H1 (cell line): Measurements from ENCODE around the gene RPS18. TPM values are rescaled to one million over a fixed set of nuclear protein-coding genes. Genes with fewer than 3 reads are reported as not detected.

ENCODE experiments used
- CTCF ChIA-PET: fragments of 300-600 bp; sonication (Branson Sonifier 250); formaldehyde crosslinking; loops from one replicate; lab custom pipeline; 2021; ENCODE audit not compliant: partially characterized antibody; lab: Charles Lee
- POLR2A ChIA-PET: fragments of 300-600 bp; sonication (Branson Sonifier 250); formaldehyde crosslinking; loops from one replicate; lab custom pipeline; 2021; ENCODE audit warnings: inconsistent platforms; ENCODE audit not compliant: partially characterized antibody; lab: Charles Lee
- DNase-seq, 2 experiments: peaks; one replicate each; pipeline versions ENCODE4 v3.0.0 to v3.0.0-alpha.2; 2010 to 2022; ENCODE audit warnings: low spot score in 2 of 2, low read depth in 1 of 2, mixed read lengths in 1 of 2
- FAIRE-seq: peaks from 2 replicates; lab custom pipeline; 2011; peaks lifted over from hg19 to GRCh38; lab: Jason Lieb, UNC
- H2AFZ ChIP-seq: 2 replicates; pipeline ENCODE4 v1.8.1; 2012; ENCODE audit warnings: low read length, inconsistent platforms
- H2AK5ac ChIP-seq: 2 replicates; pipeline ENCODE4 v1.6.1; 2013; ENCODE audit warnings: low read depth, low read length
- H2BK120ac ChIP-seq: replicated peaks from 2 replicates; pipeline ENCODE3; 2013; ENCODE audit warnings: low read depth, low read length, inconsistent platforms
- H2BK12ac ChIP-seq: 2 replicates; pipeline ENCODE4 v1.6.1; 2013; ENCODE audit warnings: low read depth, low read length
- H2BK15ac ChIP-seq: 2 replicates; pipeline ENCODE4 v1.6.1; 2013; ENCODE audit warnings: low read length
- H2BK20ac ChIP-seq: 2 replicates; pipeline ENCODE4 v1.6.1; 2013; ENCODE audit warnings: low read length
- H2BK5ac ChIP-seq: 2 replicates; pipeline ENCODE4 v1.6.1; 2013; ENCODE audit warnings: low read depth, low read length
- H3K14ac ChIP-seq: 2 replicates; pipeline ENCODE4 v1.6.1; 2013; ENCODE audit warnings: inconsistent platforms; ENCODE audit not compliant: insufficient read length
- H3K18ac ChIP-seq: 2 replicates; pipeline ENCODE4 v1.6.1; 2013; ENCODE audit warnings: low read length; ENCODE audit errors: extremely low read depth
- H3K23ac ChIP-seq: 2 replicates; pipeline ENCODE4 v1.6.1; 2013; ENCODE audit warnings: inconsistent platforms; ENCODE audit not compliant: insufficient read length
- H3K23me2 ChIP-seq: 2 replicates; pipeline ENCODE4 v1.6.1; 2013; ENCODE audit warnings: low read depth, low read length
- H3K27ac ChIP-seq: 2 replicates; pipeline ENCODE4 v1.6.1; 2011; ENCODE audit warnings: low read depth, low read length, inconsistent platforms
- H3K27me3 ChIP-seq, 4 experiments: replicated peaks in 1 of 4; 1 replicate in 1 of 4; 2 replicates in 3 of 4; pipeline versions ENCODE4 v1.6.1 to v1.8.1; 2011 to 2013; ENCODE audit warnings: low read length in 3 of 4, mild to moderate bottlenecking in 3 of 4, inconsistent platforms in 2 of 4, mixed read lengths in 2 of 4, moderate library complexity in 1 of 4; ENCODE audit not compliant: control insufficient read depth in 3 of 4, insufficient read depth in 3 of 4; ENCODE audit errors: extremely low read depth in 1 of 4
- H3K36me3 ChIP-seq, 4 experiments: 2 replicates each; pipeline versions ENCODE4 v1.6.1 to v1.8.1; 2011 to 2013; ENCODE audit warnings: mild to moderate bottlenecking in 4 of 4, low read length in 3 of 4, moderate library complexity in 2 of 4, control low read depth in 1 of 4, inconsistent platforms in 1 of 4; ENCODE audit not compliant: insufficient read depth in 4 of 4, control insufficient read depth in 2 of 4
- H3K4ac ChIP-seq: replicated peaks from 2 replicates; pipeline ENCODE3; 2013; ENCODE audit warnings: low read length, low read depth, mixed read lengths, inconsistent platforms; ENCODE audit not compliant: insufficient read length
- H3K4me1 ChIP-seq, 4 experiments: replicated peaks in 1 of 4; 1 replicate in 1 of 4; 2 replicates in 3 of 4; pipeline versions ENCODE4 v1.6.1 to v1.8.1; 2011 to 2013; ENCODE audit warnings: low read length in 3 of 4, inconsistent platforms in 2 of 4, mixed read lengths in 1 of 4; ENCODE audit not compliant: insufficient read depth in 4 of 4, control insufficient read depth in 3 of 4
- H3K4me2 ChIP-seq, 2 experiments: 2 replicates each; pipeline versions ENCODE4 v1.6.1 to v1.8.1; 2011 to 2013; ENCODE audit warnings: low read depth in 2 of 2, low read length in 2 of 2, control low read depth in 1 of 2, inconsistent platforms in 1 of 2, mild to moderate bottlenecking in 1 of 2; ENCODE audit not compliant: insufficient read depth in 1 of 2
- H3K4me3 ChIP-seq, 4 experiments: fragments of 200-600, 300-600 bp in 1 of 4; sonication (generic), shearing (Covaris generic), sonication (Bioruptor Twin) in 1 of 4; 2 replicates each; pipeline versions ENCODE4 v1.5.1 to v1.8.1; 2011 to 2016; ENCODE audit warnings: low read length in 4 of 4, low read depth in 3 of 4, control low read depth in 2 of 4, inconsistent platforms in 2 of 4, mild to moderate bottlenecking in 2 of 4, mixed read lengths in 1 of 4, moderate library complexity in 1 of 4; ENCODE audit not compliant: insufficient read depth in 2 of 4; ENCODE audit errors: extremely low read depth in 1 of 4
- H3K56ac ChIP-seq: replicated peaks from 2 replicates; pipeline ENCODE3; 2013; ENCODE audit warnings: low read depth, mild to moderate bottlenecking, mixed read lengths, low read length, inconsistent platforms; ENCODE audit not compliant: insufficient read length
- H3K79me1 ChIP-seq: 2 replicates; pipeline ENCODE4 v1.6.1; 2013; ENCODE audit warnings: low read depth, low read length, control low read depth
- H3K79me2 ChIP-seq, 2 experiments: 2 replicates each; pipeline versions ENCODE4 v1.6.1 to v1.8.1; 2012 to 2013; ENCODE audit warnings: low read length in 2 of 2, mild to moderate bottlenecking in 2 of 2, inconsistent platforms in 1 of 2; ENCODE audit not compliant: insufficient read depth in 2 of 2, control insufficient read depth in 1 of 2
- H3K9ac ChIP-seq, 4 experiments: replicated peaks in 1 of 4; 1 replicate in 1 of 4; 2 replicates in 3 of 4; pipeline versions ENCODE4 v1.6.1 to v1.8.1; 2011 to 2013; ENCODE audit warnings: low read depth in 3 of 4, low read length in 3 of 4, control low read depth in 2 of 4, mild to moderate bottlenecking in 2 of 4, moderate library complexity in 2 of 4, inconsistent platforms in 1 of 4; ENCODE audit errors: extremely low read depth in 1 of 4
- H3K9me3 ChIP-seq, 2 experiments: 2 replicates each; pipeline versions ENCODE4 v1.6.1 to v1.8.1; 2012 to 2013; ENCODE audit warnings: mild to moderate bottlenecking in 2 of 2, moderate library complexity in 2 of 2, control low read depth in 1 of 2, inconsistent platforms in 1 of 2, low read depth in 1 of 2, low read length in 1 of 2, mixed read lengths in 1 of 2; ENCODE audit not compliant: insufficient read depth in 2 of 2
- H4K20me1 ChIP-seq, 2 experiments: replicated peaks in 1 of 2; 2 replicates each; pipeline versions ENCODE3 to v1.8.1; 2011 to 2013; ENCODE audit warnings: inconsistent platforms in 2 of 2, low read length in 2 of 2, mild to moderate bottlenecking in 1 of 2; ENCODE audit not compliant: insufficient read depth in 2 of 2, control insufficient read depth in 1 of 2
- H4K5ac ChIP-seq: 2 replicates; pipeline ENCODE4 v1.6.1; 2013; ENCODE audit warnings: low read length, low read depth, mixed read lengths, inconsistent platforms; ENCODE audit not compliant: insufficient read length
- H4K8ac ChIP-seq: 2 replicates; pipeline ENCODE4 v1.8.0; 2013; ENCODE audit warnings: mild to moderate bottlenecking, moderate library complexity, low read length, inconsistent platforms; ENCODE audit not compliant: insufficient read depth; ENCODE audit errors: extremely low read depth
- H4K91ac ChIP-seq: replicated peaks from 2 replicates; pipeline ENCODE3; 2013; ENCODE audit warnings: low read length, mixed read lengths, inconsistent platforms; ENCODE audit not compliant: insufficient read length
- BACH1 ChIP-seq: IDR thresholded peaks from 2 replicates; pipeline ENCODE4 v1.6.1; 2012; ENCODE audit warnings: low read length, improper control_type of control experiment
- BRCA1 ChIP-seq: IDR thresholded peaks from 2 replicates; pipeline ENCODE4 v1.6.1; 2012; ENCODE audit warnings: low read depth, low read length, improper control_type of control experiment
- CHD1 ChIP-seq: IDR thresholded peaks from 2 replicates; pipeline ENCODE4 v1.6.1; 2012; ENCODE audit warnings: low read depth, low read length, improper control_type of control experiment
- CHD2 ChIP-seq: IDR thresholded peaks from 2 replicates; pipeline ENCODE4 v1.6.1; 2012; ENCODE audit warnings: low read length, improper control_type of control experiment
- EGR1 ChIP-seq: IDR thresholded peaks from 2 replicates; pipeline ENCODE4 v1.6.1; 2011; ENCODE audit warnings: low read depth, low read length, borderline replicate concordance
- EZH2 ChIP-seq: fragments of 200-600 bp; sonication (generic); IDR thresholded peaks from 2 replicates; pipeline ENCODE4 v1.7.1; 2012; ENCODE audit warnings: low read depth, mild to moderate bottlenecking, moderate library complexity, low read length, inconsistent platforms; ENCODE audit not compliant: severe bottlenecking
- HDAC2 ChIP-seq, 2 experiments: fragments of 300-600 bp in 1 of 2; sonication (generic) in 1 of 2; IDR thresholded peaks; 2 replicates each; pipeline ENCODE4 v1.6.1; 2011 to 2012; ENCODE audit warnings: low read depth in 2 of 2, low read length in 2 of 2, mild to moderate bottlenecking in 2 of 2, moderate library complexity in 2 of 2, borderline replicate concordance in 1 of 2, inconsistent platforms in 1 of 2
- PHF8 ChIP-seq: fragments of 200-600 bp; sonication (generic); conservative IDR thresholded peaks from 2 replicates; pipeline ENCODE4 v1.7.1; 2012; ENCODE audit warnings: low read depth, mild to moderate bottlenecking, inconsistent platforms, low read length, moderate library complexity
- POLR2AphosphoS5 ChIP-seq: IDR thresholded peaks from 2 replicates; pipeline ENCODE4 v1.6.1; 2011; ENCODE audit warnings: low read depth, low read length
- POU5F1 ChIP-seq: IDR thresholded peaks from 2 replicates; pipeline ENCODE4 v1.6.1; 2011; ENCODE audit warnings: low read depth, mild to moderate bottlenecking, low read length, moderate library complexity
- TAF1 ChIP-seq: IDR thresholded peaks from 2 replicates; pipeline ENCODE4 v1.6.1; 2011; ENCODE audit warnings: mild to moderate bottlenecking, low read depth, low read length
- ZNF274 ChIP-seq: IDR thresholded peaks from 2 replicates; pipeline ENCODE4 v1.7.0; 2012; ENCODE audit warnings: low read length, borderline replicate concordance; ENCODE audit errors: extremely low read depth
- WGBS, 2 experiments: shearing (Covaris generic) in 1 of 2; methylation state at CpG; one replicate each; pipeline versions ENCODE4 v1.1.6 to v1.1.7; 2013 to 2015; ENCODE audit warnings: low lambda C conversion rate in 2 of 2, mixed read lengths in 2 of 2, inconsistent platforms in 1 of 2, low coverage in 1 of 2, missing lambda C conversion rate in 1 of 2; ENCODE audit not compliant: insufficient replicate concordance in 2 of 2, insufficient coverage in 1 of 2, insufficient read length in 1 of 2; ENCODE audit errors: extremely low coverage in 1 of 2, missing lambda C conversion rate in 1 of 2; 5-methylcytosine and 5-hydroxymethylcytosine counted together
- polyA plus RNA-seq, 7 experiments: library from polyadenylated mRNA; depleted of rRNA in 3 of 7; stranded (reverse) in 5 of 7; unstranded in 2 of 7; fragments of >200 nt in 5 of 7; fragments of 200-250 nt in 2 of 7; gene quantifications; 1 replicate in 5 of 7; 2 replicates in 1 of 7; 4 replicates in 1 of 7; pipeline versions ENCODE4 v1.2.1 to v1.2.3, GENCODE V29; 2011 to 2013; ENCODE audit warnings: missing spikeins in 2 of 7, mixed read lengths in 2 of 7
- total RNA-seq: library from RNA; stranded (reverse); fragmentation: NEBNext Ultra II Directional; extraction: Animal tissue kit (Norgen Biotek cat#: 25700); gene quantifications from 2 replicates; pipeline ENCODE4 v1.2.1, GENCODE V29; 2021
- TF ChIP-seq, protein P1 (sequence below): IDR thresholded peaks from 2 replicates; pipeline ENCODE4 v1.6.1; 2012; ENCODE audit warnings: inconsistent platforms

RPS18 gene
- total and polyA plus RNA-seq, 2 of the 8 experiments (the other 6 are each of a cell fraction or from before 2014, with no cell fraction given): 2,796 to 7,099 TPM

DNA sequence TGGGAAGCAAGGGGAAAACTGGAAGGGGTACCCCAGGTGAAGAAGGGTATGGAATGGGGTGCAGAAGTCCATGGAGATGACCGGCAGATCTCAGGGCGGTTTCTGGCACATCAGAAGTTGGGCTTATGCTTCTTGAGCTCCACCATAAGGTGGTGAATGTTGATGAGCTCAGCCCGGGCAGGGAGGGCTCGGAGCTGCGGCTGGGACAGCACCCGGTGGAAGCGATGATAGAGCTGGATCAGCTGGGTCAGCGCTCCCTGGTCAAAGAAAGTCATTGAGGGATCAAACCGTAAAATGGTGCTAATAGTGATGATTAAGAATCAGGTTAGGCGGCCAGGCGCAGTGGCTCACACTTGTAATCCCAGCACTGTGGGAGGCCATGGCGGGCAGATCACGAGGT, 21.1 kb upstream of the RPS18 start:
- Histone ChIP-seq H2BK20ac (no peak overlapping the region), H4K8ac (no peak overlapping the region), H4K20me1 (no peaks in the 10 kb centered on the region), H3K79me2 (no peaks in the 10 kb centered on the region), H3K4me2 (no peak overlapping the region), H2BK12ac (no peak overlapping the region), H2BK5ac (no peak overlapping the region), H3K27ac (no peak overlapping the region), H4K91ac (no peak overlapping the region), H3K23me2 (peaks cover 9% of the 10 kb centered on the region; the same call in 1 of the 2 replicates), H2BK15ac (no peak overlapping the region), H3K56ac (no peak overlapping the region), H3K9me3 (no peaks in the 10 kb centered on the region), H4K5ac (no peak overlapping the region), H2AFZ (no peak overlapping the region), H3K36me3 (peaks cover 0 to 2% (median 0%) of the 10 kb centered on the region in 4 experiments; a peak in 1 of 8 replicates), H2AK5ac (no peak overlapping the region), H2BK120ac (no peak overlapping the region), H3K14ac (no peak overlapping the region), H3K79me1 (no peaks in the 10 kb centered on the region), H3K4me1 (peaks cover 0 to 10% (median 7%) of the 10 kb centered on the region in 4 experiments; a peak in 4 of 7 replicates), H3K18ac (no peak overlapping the region), H3K4ac (no peak overlapping the region), H3K9ac (no peak overlapping the region), H3K27me3 (peaks cover 0 to 21% (median 11%) of the 10 kb centered on the region in 4 experiments; a peak in 6 of 7 replicates), H3K4me3 (no peak overlapping the region), H3K23ac (no peak overlapping the region)
- FAIRE-seq: no peak
- WGBS, 2 experiments: 95% methylated on average over 13 of the region's 13 CpGs; no CpG with 5 or more reads in 1 of the 2 experiments
- TF ChIP-seq TAF1 (no peak), BACH1 (no peak), EGR1 (no peak), EZH2 (no peak), PHF8 (no peak), HDAC2 (IDR thresholded peaks at IDR 0.05; ENCODE audit: borderline replicate concordance in 1 of 2, low read depth in 2 of 2, low read length in 2 of 2) (no peak), BRCA1 (no peak), ZNF274 (no peak), CHD1 (no peak), POLR2AphosphoS5 (no peak), POU5F1 (no peak), CHD2 (no peak)
- TF ChIP-seq, protein P1, sequence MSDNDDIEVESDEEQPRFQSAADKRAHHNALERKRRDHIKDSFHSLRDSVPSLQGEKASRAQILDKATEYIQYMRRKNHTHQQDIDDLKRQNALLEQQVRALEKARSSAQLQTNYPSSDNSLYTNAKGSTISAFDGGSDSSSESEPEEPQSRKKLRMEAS: no peak
- DNase-seq: no peak
- ChIA-PET CTCF (interaction anchor here (0.7 to 7.9 kb wide), 11 partner anchors 9 to 265 kb away, joined by 3 to 107 read pairs (median 14); partner anchors contain the start of genes B3GALT4, HSD17B8 and RING1), POLR2A (interaction anchor here (1.0 to 3.0 kb wide), 7 partner anchors 10 to 62 kb away, joined by 3 to 26 read pairs (median 8); partner anchors contain the start of genes B3GALT4, RPS18 and VPS52)
